Activated CD4-positive, alpha-beta T cell treated with anti-CD3 and anti-CD28 coated beads, Interleukin-2, amount 50 U/mL, for 48 hours (primary cell): ENCODE data around the gene SLC7A14.

Experiments
- DNase-seq, 2 experiments: peaks; one replicate each; pipeline ENCODE4 v3.0.0-alpha.2; 2020

SLC7A14 gene

DNA sequence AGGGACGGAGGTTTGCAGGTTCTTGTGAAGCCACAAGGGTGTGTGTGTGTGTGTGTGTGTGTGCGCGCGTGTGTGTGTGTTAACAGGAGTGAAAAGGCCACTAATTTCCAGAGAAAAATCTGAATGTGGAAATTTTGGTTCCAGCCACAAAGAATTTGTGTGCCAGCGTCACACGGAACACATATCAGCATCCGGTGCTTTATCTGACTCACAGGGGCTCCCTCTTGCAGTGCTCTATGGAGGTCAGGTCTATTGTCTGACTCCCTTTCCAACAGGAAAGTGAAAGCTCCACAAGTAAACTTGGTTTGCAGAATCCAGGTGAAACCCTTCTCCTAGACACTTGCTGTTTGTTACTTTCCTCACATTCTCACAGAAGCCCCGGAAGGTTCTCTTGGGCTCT is 161.0 kb downstream of the SLC7A14 start:
- no peak for DNase-seq

- no peak for DNase-seq
Measured at GRCh38 chr3:170423001-170423615, 162.8 kb downstream of the SLC7A14 start.

GRCh38 chr3:170421758-170422157 is 164.1 kb downstream of the SLC7A14 start:
- no peak for DNase-seq

DNA sequence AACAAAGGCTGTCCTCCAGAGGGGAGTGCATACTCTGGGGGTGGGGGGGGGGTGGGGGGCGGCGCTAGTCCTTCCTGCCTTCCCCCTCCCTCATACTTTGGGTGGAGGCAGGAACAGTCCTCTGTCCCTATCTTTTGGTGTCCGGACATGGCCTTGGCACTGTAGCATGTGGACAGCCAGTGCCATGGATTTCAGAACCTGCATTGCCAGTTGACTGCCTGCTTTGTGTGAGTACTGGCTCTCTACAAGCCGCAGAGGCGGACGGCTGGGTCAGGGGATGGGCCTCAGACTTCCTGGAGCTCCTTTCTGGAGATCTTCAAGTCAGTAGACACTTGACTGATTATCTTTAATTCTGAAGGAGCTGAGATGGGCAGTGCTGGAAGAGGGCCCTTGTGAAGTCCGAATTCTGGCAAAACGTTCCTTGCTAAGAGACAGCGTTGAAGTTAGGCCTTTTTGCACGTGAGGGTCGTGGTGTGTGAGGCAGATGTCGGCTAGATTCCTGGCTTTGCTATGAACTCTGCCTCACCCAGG is 164.7 kb downstream of the SLC7A14 start:
- DNase-seq = no peak

- no peak for DNase-seq
Measured at GRCh38 chr3:170420307-170420821, 165.5 kb downstream of the SLC7A14 start.

- peak in 1 of 2 experiments; percentile 28 for DNase-seq
Measured at GRCh38 chr3:170419557-170420087, 166.3 kb downstream of the SLC7A14 start.

- no peak for DNase-seq
Measured at GRCh38 chr3:170418422-170419398, 167.2 kb downstream of the SLC7A14 start, which contains the start of gene CLDN11. TSS of gene CLDN11 (plus strand) at chr3:170418868. CDS start at chr3:170419067, 199 bp downstream.

DNA sequence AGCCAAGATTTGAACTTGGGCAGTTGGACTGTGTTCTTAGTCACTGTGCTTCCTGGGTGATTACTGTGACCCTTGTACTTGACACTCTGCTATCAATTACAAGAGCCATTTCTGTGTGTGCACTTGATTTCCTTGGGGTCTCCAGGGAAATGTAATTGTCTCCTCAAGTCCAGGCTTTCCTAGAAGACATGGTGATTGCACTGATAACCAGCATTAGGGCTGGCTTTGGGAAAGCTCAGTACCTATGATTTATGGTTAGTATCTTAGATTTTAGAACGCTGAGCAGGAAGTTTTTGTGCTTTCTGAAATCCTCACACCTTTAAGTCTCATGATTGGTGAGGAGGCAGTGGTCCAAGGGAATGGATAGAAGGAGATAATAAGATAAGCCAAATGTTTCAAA is 168.8 kb downstream of the SLC7A14 start:
- DNase-seq = no peak

GRCh38 chr3:170414202-170414663 is 171.6 kb downstream of the SLC7A14 start:
- peak in 1 of 2 experiments; percentile 31 for DNase-seq

GRCh38 chr3:170413291-170413690 is 172.6 kb downstream of the SLC7A14 start:
- DNase-seq = no peak

DNA sequence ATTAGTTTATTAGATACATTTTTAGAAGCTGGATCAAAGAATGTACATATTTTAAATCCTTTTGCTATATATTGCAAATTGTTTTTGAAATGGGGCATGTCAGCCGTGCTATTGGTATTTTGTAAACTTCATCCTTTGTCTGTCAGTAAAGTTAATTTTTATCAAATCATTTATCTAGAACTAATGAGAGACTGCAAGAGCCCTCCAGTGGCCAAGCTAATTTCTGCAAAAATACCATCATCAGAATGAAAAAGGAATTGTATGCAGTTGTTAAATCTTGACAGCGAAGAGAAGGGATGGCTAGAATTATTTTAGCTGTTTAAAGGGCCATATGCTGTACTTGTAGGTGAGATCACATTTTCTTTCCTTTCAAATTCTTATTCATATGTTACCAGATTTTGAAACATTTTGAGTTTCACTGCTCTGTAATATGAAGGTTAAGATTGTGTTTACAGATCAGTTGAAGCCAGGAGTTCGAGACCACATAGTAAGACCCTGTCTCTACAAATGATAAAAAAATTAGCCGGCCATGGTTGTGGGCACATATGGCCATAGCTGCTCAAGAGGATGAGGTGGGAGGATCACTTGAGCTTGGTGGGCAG is 175.3 kb downstream of the SLC7A14 start:
- no peak for DNase-seq
